Measurements from ENCODE around the gene RNU6-1.

Gene RNU6-1

DNA sequence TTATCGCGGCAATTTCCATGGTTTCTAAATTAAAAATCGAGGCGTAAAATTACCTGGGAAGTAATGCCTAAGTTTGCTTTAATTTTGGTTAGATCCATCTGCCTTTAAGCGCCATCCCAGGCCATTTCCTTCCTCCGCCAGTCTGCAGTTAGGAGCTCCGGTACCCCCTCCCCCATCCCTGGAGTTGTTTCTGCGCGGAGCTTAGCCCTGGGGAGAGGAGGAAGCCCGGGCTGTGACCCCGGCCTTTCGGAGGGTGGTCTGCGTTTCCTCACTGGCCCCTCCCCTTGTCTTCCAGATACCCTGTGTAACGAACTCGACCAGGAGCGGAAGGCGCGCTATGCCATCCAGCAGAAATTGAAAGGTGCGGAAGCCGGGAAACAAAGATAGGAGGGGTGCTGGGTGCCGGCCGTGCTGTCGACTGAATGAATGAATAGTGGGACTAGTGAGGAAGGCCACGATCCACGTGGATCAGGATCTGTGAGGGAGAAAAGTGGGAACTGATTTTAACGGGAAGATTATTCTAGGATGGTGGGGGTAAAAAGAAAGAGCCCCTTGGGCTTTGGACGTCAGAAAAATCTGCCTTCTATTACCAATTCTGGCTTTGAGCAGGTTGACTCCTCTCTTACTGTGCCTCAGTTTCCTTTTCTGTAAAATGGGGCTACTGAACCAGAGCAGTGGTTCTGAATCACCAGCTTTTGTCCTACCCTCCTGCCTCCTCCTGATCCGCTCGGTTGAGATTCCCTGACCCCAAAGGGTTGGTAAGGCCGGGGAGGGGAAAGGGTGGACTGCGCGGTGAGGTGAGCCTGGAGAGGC, 6.7 kb downstream of the RNU6-1 start:
- DNase-seq = no peak

DNA sequence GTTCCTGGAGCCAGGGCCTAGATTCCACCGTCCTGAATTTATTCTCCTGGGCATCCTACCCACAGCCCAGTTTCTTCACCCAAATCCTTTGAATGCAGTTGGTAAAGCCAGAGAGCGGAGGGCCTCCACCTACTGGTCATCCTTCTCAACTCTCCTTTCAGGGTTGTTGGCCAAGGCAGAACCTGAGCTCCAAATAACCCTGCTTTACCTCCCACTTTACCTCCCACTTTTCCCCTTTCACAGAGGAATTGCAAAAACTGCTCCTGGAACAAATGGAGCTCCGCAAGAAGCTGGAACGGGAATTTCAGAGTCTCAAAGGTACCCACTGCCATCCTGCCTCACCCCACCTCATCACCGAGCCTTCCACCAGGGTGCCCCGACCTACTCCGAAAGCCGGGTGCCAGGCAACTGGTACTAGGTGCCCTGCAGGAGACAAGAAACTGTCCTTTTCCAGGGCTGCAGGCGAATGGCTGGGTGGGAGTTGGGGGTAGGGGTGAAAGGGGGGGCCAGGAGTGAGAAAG, 7.8 kb downstream of the RNU6-1 start:
- no peak for DNase-seq

DNA sequence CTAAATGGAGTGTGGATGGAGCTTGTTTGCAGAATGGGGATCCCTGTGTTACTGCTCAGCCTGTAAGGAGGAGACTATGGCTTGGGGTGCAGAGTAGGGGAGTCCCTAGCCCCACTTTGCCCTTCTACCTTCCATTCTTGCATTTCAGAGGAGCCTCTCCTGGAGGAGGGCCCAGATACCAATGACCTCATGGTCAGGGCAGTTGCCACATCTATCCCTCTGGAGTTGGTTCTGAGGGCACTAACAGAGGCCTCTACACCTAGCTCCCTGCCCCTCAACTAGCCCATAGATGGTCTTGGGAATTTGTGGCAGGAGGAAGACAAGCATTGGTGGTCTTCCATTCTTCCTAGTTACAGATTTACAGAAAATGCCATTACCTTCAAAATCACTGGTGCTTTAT, 8.5 kb downstream of the RNU6-1 start:
- DNase-seq = no peak

DNA sequence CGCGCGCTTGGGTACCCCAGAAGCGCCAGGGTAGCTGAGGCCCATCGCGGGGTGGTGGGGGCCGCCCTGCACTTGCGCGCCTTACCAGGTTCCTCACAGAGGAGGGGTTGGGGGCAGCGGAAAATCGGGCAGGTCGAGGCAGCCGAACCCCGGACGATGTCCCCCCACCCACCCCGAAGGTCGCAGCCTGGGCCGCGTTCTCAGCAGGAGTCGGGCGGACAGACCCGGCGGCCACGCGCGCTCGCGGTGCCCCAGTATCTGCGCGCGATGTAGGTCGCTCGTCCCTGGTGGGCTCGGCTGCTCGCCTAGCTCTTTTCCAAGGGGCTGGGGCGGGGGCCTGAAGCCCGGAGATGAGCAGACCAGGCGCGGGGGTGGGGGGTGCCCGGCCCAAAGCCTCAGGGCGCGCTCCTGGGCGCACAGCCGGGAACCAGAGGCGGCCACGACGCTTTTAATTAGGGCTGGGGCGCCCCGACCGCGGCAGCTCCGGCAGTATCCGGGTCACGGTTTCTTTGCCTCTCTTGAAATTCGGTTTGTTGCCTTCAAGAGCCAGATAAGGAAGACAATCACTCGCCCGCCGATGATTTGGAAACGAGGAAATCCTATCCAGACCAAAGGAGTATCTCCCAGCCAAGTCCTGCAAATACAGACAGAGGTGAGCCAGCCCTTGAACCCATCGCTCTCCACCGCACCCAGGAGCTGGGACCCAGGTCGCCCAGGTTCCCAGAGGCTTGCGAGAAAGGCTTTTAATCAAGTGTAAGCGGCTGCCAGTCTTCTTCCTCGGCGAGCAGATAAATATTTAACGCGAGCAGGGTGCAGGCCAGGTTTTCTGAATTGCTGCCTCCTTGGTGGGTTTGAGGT, 10.0 kb downstream of the RNU6-1 start:
- no peak for DNase-seq

DNA sequence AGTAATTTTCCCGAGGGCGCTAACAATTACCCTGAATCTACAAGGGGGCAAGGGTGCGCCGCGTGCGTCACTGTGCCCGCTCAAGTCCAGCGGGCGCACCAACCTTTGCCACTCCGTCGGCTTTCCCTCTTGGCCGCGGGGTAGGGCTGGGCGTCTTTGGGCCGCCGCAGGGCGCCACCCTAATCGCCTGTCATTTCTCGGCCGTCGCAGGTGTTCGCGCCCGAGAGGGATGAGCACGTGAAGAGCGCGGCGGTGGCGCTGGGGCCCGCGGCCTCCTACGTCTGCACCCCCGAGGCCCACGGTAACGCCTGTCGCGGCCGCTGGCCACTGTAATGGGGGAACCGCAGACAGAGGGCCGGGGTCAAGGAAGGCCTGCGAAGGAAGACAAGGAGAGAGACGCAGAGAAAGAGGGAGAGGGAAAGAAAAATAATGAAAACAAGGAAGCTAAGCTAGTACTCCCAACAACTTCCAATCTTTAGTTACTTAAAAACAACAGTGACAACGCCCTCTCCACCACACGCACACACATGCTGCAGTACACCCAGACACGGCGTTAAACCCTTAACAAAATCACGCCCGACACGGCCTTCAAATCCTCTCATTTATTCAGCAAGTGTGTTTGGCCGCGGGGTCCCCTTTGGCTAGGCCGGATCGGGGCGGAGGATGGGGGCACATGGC, 10.7 kb downstream of the RNU6-1 start:
- DNase-seq = no peak

DNA sequence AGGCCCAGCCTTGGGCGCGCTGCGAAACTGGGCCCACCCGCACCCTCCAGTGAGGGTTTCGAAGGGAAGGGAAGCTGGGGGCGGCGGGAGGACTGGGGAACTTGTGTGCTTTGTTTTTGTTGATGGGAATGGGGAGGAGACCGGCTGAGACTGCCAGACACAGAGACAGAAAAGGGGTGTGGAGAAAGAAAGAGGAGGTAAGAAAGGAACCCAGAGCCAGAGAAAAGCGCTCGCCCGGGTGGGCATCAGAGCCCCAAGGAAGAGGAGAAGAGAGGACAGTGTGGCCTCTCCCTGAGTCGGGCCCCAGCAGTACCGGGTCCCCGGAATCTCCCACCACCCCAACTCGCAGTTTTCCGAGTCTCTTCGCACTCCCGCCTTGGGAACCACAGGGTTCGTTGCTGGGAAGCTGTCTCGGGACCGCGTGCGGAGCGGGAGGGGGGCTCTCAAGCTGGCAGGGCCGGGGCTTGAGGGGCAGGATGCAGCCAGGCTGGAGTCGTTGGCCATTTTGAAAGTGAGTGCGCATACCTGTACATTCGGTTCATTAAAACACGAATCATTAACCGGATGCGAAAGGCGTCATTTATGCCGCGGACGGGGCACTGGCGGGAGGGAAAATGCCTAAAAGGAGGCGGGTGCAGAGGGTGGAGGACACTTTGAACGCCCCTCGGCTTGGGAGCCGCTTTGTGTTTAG, 11.4 kb downstream of the RNU6-1 start:
- no peak for DNase-seq

DNA sequence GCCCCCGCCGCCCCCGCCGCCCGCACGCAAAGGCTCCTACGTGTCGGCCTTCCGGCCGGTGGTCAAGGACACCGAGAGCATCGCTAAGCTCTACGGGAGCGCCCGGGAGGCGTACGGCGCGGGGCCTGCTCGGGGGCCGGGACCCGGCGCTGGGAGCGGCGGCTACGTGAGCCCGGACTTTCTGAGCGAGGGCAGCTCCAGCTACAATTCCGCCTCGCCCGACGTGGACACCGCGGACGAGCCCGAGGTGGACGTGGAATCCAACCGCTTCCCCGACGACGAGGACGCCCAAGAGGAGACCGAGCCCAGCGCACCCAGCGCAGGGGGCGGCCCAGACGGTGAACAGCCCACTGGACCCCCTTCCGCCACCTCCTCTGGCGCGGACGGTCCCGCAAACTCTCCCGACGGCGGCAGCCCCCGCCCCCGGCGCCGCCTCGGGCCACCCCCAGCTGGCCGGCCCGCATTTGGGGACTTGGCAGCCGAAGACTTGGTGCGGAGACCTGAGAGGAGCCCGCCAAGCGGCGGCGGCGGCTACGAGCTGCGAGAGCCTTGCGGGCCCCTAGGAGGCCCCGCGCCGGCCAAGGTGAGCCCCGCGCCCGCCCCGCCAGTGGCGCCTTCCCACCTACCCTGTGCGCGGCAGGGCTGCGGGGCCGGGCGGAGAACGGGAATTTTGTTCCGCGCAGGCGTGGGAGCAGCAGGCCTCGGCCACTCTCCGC, 12.1 kb downstream of the RNU6-1 start:
- no peak for DNase-seq

DNA sequence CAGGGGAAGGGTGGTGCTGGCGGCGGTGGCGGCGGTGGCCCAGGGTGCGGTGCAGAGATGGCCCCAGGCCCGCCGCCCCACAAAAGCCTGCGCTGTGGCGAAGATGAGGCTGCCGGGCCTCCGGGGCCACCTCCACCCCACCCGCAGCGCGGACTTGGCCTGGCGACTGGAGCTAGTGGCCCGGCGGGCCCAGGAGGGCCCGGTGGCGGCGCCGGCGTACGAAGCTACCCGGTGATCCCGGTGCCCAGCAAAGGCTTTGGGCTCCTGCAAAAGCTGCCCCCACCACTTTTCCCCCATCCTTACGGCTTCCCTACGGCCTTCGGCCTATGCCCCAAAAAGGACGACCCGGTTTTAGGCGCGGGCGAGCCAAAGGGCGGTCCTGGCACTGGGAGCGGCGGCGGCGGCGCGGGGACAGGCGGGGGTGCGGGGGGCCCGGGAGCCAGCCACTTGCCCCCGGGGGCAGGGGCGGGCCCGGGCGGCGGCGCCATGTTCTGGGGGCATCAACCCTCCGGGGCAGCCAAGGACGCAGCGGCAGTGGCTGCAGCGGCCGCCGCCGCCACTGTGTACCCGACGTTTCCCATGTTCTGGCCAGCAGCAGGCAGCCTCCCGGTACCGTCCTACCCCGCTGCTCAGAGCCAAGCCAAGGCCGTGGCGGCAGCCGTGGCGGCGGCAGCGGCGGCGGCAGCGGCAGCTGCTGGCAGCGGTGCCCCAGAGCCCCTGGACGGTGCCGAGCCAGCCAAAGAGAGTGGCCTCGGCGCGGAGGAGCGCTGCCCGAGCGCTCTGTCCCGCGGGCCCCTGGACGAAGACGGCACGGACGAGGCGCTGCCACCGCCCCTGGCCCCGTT, 12.9 kb downstream of the RNU6-1 start:
- DNase-seq = no peak

DNA sequence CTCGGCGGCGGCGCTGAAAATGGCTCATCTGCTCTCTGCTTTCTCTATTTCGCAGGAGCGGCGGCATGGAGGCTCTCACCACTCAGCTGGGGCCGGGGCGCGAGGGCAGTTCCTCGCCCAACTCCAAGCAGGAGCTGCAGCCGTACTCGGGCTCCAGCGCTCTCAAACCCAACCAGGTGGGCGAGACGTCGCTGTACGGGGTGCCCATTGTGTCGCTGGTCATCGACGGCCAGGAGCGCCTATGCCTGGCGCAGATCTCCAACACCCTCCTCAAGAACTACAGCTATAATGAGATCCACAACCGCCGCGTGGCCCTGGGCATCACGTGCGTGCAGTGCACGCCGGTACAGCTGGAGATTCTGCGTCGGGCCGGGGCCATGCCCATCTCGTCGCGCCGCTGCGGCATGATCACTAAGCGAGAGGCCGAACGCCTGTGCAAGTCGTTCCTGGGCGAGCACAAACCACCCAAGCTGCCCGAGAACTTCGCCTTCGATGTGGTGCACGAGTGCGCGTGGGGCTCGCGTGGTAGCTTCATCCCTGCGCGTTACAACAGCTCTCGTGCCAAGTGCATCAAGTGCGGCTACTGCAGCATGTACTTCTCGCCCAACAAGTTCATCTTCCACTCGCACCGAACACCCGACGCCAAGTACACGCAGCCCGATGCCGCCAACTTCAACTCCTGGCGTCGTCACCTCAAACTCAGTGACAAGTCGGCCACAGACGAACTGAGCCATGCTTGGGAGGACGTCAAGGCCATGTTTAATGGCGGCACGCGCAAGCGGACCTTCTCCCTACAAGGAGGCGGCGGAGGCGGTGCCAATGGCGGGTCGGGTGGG, 13.7 kb downstream of the RNU6-1 start:
- no peak for DNase-seq

DNA sequence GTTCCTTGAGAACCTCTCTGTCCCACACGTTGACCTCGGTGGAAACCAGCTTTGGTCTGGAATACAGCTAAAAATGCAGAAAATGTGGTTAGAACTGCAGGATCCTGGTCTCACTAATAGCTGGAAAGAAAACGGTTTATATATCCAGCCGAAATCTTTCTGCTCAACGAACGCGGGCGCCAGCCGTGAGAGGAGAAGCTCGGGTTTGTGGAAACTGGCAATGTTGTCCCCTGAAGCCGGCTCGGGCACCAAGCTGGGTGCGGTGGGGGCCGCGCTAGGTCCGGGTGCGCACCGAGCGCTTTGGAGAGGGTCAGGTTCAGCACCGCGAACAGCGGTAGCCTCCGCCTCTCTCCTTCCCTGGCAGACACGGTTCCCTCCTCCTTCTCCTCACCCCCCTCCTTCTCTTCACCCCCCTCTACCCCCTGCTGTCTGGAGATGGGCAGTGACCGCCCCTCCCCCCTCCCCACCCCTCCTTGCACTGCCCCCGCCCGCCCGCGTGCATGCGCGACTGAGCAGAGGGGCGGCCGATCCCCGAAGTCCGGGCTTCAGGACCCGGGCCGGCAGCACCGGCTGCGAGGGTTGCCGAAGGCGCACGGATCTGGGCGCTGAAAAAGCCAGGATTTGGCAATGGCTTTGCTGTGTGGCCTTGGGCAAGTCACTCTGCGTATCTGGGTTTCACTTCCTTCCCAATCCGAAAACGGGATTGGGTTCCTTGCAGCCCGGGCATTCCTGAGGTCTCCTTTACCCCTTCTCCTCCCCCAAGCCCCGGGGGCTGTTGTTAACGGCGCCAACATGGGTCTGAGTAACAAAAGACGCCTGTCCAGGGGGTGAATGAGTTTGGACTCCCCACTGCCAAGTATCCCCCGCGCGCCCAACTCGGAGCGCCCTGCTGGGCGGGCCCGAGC, 14.6 kb downstream of the RNU6-1 start, which contains the start of gene SKOR1:
Gene SKOR1 (plus strand): TSS at position 534 of the 905 bp plus-strand sequence. CDS start 94 bp downstream, at position 628.
- no peak for DNase-seq

DNA sequence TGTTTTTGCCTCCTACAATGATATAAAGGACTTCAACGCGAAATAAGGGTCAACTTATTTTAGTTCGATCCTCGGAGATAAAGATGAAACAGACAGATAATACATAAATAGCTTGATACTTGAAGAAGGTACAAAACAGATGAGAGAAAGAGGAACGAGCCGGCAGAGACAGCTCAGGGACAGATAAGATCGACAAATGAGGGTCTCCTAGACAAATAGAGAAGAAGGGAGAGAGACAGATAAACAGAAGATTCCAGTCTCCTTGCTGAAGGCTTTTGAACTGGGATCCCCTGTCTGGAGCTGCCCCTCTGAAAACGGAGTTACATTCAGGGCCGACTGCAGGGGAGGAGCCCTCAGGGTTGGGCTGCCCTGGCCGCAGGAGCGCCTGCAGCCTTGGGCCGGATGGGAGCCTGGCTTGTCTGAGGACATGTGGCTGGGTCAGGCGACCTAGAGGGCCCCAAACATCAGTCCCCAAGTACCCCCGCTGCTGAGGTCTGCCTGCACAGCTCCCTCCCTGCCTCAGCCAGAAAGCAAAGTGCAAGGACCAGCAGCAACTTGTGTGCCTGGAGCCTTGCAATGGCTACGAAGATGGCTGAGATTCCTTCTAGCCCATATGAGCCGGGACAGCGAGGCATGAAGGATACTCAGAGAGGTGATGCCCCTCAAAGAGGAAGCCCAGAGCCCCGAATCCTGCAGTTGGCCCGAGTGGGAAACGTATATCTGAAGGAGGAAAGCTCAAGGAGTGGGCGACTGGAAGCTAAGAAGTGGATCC, 15.5 kb downstream of the RNU6-1 start:
- no peak for DNase-seq

DNA sequence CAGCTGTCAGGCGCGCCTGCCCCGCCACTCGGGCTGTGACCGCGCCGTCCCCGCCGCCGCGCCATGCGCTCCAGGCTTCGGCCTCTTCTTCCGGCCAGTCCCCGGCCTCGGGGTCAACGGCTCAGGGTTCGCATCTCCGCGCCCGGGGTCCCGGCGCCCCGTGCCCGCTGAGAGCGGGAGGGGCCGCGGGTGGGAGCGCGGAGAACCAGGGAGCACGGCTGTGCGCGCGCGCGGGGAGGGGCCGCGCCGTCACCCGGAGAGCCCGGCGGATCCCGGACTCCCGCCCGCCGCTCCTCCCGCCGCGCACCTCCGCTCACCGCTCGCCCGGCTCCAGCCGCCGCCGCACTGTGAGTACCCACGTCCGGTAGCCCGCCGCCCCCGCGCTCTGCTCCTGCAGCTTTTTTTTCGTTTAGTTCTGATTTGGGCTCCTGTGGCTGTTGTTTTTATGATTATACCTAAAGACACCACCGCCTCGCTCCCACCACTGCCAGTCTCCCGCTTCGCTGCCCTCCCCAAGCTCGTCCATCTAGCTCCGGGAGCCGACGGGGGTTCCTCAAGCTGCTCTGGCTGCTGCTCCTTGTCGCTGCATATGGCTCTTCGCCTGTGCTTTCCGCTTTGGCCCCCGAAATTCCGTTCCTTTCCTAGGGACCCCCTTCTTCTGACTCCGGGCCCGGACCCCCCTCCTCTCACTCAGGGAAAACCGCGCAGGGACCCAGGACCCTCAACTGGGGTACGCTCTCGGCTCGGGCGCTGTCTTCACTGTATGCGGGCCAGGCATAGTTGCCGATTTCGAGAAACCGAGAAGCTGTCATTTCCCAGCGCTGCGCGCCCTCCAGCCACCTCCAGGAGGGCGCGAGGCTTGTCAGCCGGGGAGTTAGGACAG, 16.3 kb downstream of the RNU6-1 start:
- no peak for DNase-seq

DNA sequence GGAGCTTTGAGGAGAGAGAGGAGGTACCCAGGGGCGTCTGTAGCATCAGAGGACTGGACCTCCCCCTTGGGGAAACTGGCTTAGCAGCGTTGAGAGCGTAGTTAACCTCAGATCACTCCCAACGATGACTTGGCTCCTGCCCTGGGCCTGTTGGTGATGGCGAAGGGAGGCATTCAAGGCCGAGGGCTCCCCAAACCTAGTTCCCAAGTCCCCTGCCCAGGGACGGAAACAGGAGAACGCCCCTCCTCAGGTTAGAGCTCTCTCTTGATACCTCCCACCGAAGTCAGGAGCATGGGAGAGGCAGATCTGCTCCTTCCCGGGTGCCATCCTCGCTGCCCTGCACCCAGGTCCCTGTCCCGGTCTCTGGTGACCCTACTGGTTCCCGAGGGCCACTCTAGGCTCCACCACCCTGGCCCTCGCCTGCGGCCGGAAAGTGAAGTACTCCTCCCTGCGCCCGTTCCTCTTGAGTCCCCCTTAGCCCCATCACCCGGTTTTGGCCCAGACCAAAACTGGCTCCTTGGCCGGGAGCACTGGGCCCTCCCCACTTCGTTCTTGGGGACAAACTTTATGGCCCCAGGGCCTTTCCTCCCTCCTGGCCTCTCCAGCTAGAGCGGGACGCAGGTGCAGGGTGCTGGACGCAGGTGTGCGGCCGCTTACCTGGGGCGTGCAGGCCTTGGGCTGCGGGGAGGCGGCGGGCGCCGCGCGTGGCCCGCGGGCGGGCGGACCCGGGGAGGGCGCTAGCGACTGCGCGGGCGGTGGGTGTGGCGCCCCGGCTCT, 17.1 kb downstream of the RNU6-1 start:
- no peak for DNase-seq

DNA sequence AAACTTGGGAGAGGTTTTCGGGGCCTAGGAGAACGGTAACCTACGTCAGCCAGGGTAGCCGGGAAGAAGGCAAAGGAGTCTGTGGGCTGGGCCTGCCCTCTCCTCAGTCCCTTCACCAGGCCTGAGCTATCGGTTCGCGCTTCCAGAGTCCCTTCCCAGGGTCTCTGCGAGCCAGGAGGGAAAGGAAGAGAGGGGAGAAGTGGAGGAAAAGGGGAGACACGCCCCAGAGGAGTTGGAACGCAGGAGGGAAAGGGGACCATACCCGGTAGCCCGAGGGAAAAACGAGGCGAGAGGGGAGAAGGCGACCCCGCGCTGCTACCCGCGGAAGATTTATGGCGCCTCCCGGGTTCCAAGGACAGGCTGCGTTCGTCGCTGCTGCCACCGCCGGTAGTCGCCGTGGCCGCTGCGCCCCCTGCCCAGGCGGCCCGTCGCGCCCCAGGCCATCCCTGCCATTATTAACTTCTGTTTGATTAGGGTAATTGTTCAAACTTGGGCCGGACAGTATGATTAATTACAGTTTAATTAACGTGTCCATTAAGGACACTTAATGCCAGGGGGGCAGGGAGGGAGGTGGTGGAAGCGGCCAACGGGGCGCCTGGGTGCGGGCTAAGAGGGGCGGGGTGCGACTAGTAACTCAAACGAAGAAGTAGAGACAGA, 17.9 kb downstream of the RNU6-1 start:
- no peak for DNase-seq

DNA sequence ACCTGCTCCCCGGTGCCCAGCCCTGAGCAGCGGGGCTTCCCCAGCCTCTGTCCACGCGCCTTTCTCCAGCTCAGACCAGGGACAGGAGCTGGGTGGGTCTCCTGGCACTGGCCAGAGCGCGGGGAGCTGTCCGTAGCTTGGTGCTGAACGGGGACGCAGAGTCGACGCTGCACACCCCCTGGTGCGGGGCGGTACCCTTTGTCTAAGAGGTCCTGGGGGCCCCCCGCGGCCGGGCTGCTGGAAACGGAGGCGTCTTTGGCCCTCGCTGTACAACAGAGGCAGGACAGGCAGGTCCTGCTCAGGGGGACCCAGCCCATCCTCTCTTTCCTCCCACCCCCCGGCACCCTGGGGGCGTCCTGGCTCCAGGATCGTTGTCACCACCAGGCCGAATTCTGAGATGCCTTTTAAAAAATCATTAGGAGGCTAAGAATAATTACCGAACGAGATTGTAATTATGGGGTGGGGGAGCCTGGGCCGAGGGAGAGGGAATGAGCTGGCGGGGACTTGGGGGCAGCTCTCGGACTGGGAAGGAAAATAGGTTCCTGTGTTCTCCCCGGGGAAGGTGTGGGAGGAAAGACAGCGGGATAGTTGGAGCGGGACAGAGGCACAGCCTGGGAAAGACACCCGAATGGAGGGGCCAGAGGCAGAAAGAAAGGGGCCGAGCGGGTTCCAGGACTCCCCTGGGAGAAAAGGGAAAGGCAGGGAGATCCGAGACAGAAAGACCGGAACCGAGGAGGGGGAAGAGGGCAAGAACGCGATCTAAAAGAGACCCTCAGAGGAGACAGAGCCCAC, 18.7 kb downstream of the RNU6-1 start:
- peak; percentile 85 for DNase-seq
